GM21717 (cell line): ENCODE data around the gene IFI44L.

Experiments
- ATAC-seq: cut with Tn5 transposase; IDR thresholded peaks from one replicate; pipeline ENCODE4 v1.9.1; 2021; ENCODE audit warnings: mild to moderate bottlenecking, moderate library complexity; ENCODE audit not compliant: unreplicated experiment

IFI44L gene

DNA sequence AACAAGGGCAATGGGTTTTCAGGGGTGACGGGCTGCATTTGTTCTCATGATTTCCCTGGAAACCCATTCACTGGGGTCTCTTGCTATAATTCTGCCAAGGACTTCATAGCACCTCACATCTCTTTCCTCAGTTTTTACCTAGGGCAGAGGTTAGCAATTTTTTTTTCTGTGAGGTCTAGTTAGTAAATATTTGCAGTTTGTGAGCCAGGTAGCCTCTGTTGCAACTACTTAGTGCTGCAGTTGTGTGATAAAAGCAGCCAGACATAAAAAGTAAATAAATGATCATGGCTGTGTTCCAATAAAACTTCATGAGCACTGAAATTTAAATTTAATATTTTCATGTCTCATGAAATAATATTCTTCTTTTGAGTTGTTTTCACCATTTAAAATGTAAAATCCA lies 67.1 kb downstream of the IFI44L start:
- ATAC-seq = no peak

DNA sequence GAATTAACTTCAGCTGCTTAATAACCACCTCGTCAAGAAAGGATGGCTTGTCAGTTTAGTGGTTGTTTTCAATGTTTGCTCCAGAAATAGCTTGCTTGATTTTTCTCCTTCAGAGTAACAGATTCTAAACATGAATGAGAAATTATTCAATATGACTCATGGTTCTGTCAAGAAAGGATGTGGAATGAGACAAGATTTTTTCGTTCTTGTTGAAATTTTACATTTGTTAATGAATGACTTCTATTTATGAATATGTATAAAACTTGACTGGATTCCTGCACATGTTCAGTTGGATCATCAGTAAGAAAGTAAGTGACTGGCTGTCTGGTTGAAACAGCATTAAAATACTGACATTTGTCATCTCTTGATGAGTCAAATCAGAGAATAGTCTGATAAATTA lies 67.7 kb downstream of the IFI44L start:
- no peak for ATAC-seq

DNA sequence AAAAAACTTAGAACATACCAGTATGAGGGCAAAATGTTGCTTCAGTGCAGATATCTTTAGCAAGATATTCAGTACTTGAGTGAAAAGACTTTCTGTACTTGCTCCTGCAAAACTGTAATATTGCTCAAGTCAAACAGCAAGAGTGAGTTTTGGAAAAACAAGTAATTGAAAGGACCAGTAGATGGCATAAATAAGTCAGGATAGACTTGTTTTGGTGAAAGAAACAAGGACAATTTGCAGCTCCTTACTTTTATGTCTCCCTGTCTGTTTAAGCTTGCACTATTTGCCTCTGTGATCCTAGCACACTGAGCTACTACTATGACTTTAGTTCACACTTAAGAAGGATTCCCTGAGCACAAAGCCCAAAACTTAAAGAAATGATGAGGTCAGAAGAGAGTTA lies 68.4 kb downstream of the IFI44L start:
- no peak for ATAC-seq

DNA sequence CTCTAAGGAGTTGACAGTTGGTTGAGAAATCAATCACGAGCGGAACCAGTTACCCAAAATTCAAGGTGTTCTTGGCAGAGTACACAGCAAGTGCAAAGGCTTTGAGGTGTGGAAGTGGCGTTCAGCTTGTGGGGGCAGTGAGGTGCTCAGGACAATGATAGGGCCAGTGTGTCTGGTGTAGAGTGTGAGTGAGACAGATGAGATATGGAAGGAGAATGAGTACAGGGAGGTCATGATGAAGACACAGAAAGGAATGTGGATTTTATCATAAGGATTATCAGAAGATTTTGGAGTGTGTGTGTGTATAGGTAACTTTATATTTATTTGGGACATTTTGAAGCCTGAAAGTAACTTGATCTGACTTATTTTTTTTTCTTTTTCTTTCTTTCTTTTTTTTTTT lies 70.3 kb downstream of the IFI44L start:
- no peak for ATAC-seq

DNA sequence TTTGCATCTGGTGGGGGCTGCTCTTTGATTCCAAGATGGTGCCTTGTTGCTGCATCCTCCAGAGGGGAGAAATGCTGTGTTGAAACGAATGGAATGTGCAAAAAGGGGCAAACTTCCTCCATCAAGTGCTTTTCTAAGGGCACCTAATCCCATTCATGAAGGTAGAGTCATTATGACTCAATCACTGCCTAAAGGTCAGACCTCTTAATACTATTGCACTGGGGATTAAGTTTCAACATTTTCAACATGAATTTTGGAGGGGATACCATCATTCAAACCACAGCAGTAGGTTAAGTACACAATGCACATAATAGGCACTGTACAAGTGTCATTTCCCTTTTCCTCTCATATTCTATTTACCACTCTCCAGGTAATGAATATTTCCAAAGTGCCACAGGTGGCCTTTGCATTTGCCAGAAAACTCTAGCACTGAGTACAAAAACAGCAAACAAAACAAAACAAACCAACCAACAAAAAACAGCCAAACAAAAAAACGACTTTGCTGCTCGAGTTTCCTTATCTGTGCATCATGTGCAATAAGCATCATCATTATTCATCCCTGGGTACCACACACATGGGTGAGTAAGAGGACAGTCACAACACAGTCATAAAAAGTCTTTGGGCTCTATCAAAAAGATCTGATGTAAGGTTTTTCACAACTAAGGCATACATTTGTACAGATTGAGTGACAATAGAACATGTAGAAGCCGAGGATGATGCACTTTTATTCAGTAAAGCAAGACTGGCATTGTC lies 71.9 kb downstream of the IFI44L start:
- ATAC-seq = no peak
